ENCODE measurements around the gene ZNF512.

- no peak for TF ChIP-seq CTCF (IDR thresholded peaks at IDR 0.05 in 4 of 5, conservative IDR thresholded peaks at IDR 0.05 in 1 of 5)
- no peak for TF ChIP-seq POLR2A (IDR thresholded peaks at IDR 0.05)
These were observed 9.8 kb upstream of the ZNF512 start for GRCh38 chr2:27572998-27573429.
